Right atrium auricular region (tissue), 2 donors: Measurements from ENCODE around the gene CNOT4. TPM values are rescaled to one million over a fixed set of nuclear protein-coding genes. Genes with fewer than 3 reads are reported as not detected.

Experiments used
- DNase-seq: peaks from one replicate; pipeline ENCODE4 v3.0.0-alpha.2; 2019; ENCODE audit warnings: low spot score
- H3K27ac ChIP-seq, 2 donors: fragments of 200-600 bp; sonication (generic); 1 replicate in 1 of 2; 2 replicates in 1 of 2; pipeline ENCODE4 v1.5.1; 2016 to 2019
- H3K27me3 ChIP-seq, 2 donors: fragments of 200-600 bp; sonication (generic); one replicate each; pipeline versions ENCODE4 v1.5.1 to v1.6.0; 2017 to 2019
- H3K36me3 ChIP-seq: fragments of 200-600 bp; sonication (generic); one replicate; pipeline ENCODE4 v1.5.1; 2016
- H3K4me1 ChIP-seq, 2 donors: fragments of 200-600 bp; sonication (generic); one replicate each; pipeline versions ENCODE4 v1.5.1 to v1.6.0; 2017 to 2019
- H3K4me3 ChIP-seq, 2 donors: fragments of 200-600 bp; sonication (generic); 1 replicate in 1 of 2; 2 replicates in 1 of 2; pipeline ENCODE4 v1.5.1; 2017 to 2019; ENCODE audit warnings: mild to moderate bottlenecking in 1 of 2, moderate library complexity in 1 of 2
- H3K9me3 ChIP-seq, 2 donors: fragments of 200-600 bp; sonication (generic); one replicate each; pipeline ENCODE4 v1.5.1; 2019
- total RNA-seq, 2 donors: library from RNA; depleted of rRNA; stranded (reverse); fragments of >200 nt; gene quantifications; one replicate each; pipeline ENCODE4 v1.1.0, GENCODE V29; 2016
- TF ChIP-seq, protein P1 (sequence below), 2 donors: fragments of 200-600 bp; sonication (generic); IDR thresholded peaks; one replicate each; pipeline ENCODE4 v1.5.1; 2019; ENCODE audit warnings: antibody characterized with exemption in 2 of 2

The CNOT4 gene
- 10 to 100 TPM; 23.3 to 25.3 TPM for total RNA-seq

DNA sequence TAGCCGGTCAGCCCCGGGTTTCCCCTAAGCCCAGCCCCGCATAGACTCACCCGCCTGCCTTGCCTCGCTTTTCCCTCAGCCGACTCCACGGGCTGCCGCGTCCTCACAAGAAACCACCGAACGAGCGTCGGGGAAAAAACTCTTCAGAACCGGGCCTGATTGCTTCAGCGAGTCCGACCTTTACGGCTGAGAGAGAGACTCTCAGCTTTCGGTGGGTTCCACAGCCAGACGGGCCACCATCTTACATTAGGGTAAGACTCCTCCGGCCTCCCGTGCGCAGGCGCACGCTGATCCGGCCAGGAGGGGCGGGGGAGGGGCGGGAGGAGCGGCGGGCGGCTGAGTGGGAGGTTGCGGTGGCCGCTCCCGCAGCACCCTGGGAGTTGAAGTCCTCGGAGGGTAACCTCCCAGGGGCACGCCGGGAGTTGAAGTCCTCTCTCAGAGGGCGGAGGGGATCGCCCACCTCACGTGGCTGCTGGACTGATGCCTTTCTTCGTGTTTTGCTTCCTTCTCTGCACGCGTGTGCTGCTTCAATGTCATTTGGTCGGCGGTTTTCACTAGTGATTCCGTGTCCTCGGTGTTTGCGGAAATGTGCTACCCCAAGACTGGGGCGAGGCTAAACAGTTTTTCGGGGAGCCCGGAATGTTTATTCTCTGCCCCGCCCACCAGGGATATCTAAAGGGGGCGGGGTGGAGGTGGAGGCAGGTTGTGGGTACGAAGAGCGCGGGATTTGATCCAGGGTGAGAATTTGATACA lies at the start of gene CNOT4:
CNOT4 (minus strand) TSS at position 264 of the 753 bp plus-strand sequence. CDS start 71,771 bp downstream, outside the sequence.
- H3K9me3 ChIP-seq, result no peaks in the 10 kb centered on the region
- H3K4me3 ChIP-seq, result peak within 1 kb of the TSS; percentile 78 to 86
- peak; percentile 95 for DNase-seq

DNA sequence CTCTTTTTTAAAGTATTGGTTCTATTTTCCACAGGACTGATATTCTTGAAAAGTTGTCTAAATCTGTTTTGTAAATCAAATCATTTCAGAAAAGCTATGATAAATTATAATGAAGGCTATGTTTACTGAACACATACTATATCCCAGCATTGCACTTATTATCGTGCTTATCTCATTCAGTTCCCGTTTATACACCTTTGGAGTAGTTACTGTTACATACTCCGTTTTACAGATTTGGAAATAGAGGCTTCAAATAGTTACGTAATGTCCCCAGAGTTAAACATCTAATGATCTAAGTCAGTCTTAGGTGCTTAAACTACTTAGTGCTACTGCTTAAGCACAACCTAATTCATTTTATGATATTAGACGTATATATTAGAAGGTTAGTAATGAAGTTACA lies 49.0 kb upstream of the CNOT4 start:
- Histone ChIP-seq H3K36me3 (no peaks in the 10 kb centered on the region), H3K4me1 (peaks cover 0 to 8% of the 10 kb centered on the region in 2 donors), H3K4me3 (peak overlapping the region; percentile 52 to 88), H3K27ac (peak overlapping the region; percentile 88 to 92), H3K9me3 (no peaks in the 10 kb centered on the region), H3K27me3 (no peaks in the 10 kb centered on the region)
- TF ChIP-seq, protein P1, sequence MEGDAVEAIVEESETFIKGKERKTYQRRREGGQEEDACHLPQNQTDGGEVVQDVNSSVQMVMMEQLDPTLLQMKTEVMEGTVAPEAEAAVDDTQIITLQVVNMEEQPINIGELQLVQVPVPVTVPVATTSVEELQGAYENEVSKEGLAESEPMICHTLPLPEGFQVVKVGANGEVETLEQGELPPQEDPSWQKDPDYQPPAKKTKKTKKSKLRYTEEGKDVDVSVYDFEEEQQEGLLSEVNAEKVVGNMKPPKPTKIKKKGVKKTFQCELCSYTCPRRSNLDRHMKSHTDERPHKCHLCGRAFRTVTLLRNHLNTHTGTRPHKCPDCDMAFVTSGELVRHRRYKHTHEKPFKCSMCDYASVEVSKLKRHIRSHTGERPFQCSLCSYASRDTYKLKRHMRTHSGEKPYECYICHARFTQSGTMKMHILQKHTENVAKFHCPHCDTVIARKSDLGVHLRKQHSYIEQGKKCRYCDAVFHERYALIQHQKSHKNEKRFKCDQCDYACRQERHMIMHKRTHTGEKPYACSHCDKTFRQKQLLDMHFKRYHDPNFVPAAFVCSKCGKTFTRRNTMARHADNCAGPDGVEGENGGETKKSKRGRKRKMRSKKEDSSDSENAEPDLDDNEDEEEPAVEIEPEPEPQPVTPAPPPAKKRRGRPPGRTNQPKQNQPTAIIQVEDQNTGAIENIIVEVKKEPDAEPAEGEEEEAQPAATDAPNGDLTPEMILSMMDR (IDR thresholded peaks at IDR 0.05), result no peak
- no peak for DNase-seq

More for the DNA sequence above, at the start of gene CNOT4:
- H3K4me1 ChIP-seq, result peaks cover 0 to 25% of the 10 kb centered on the region in 2 donors
- H3K27me3 ChIP-seq, result no peaks in the 10 kb centered on the region
- H3K27ac ChIP-seq, result peak within 1 kb of the TSS; percentile 92 to 95
- no peaks in the 10 kb centered on the region for H3K36me3 ChIP-seq
- TF ChIP-seq, protein P1 (IDR thresholded peaks at IDR 0.05), result no peak

- TF ChIP-seq, protein P1 (IDR thresholded peaks at IDR 0.05), result peak in 1 of 2 donors; percentile 68
- peak; percentile 71 for DNase-seq
Observed at GRCh38 chr7:135558337-135558767, 48.5 kb upstream of the CNOT4 start.

GRCh38 chr7:135557455-135558336 lies 47.8 kb upstream of the CNOT4 start, which contains the start of gene NUP205:
Gene NUP205 (plus strand): TSS chr7:135557917. CDS start chr7:135557945, 28 bp downstream.
- Histone ChIP-seq H3K27me3 (no peaks in the 10 kb centered on the region), H3K4me3 (peak within 1 kb of the TSS; percentile 52 to 88), H3K36me3 (no peaks in the 10 kb centered on the region), H3K4me1 (peaks cover 0 to 8% of the 10 kb centered on the region in 2 donors), H3K27ac (peak within 1 kb of the TSS; percentile 88 to 92), H3K9me3 (no peaks in the 10 kb centered on the region)
- DNase-seq, result peak; percentile 64
- TF ChIP-seq, protein P1 (IDR thresholded peaks at IDR 0.05), result no peak

More at GRCh38 chr7:135558337-135558767, 48.5 kb upstream of the CNOT4 start:
- Histone ChIP-seq H3K27me3 (no peaks in the 10 kb centered on the region), H3K9me3 (no peaks in the 10 kb centered on the region), H3K4me1 (peaks cover 0 to 8% of the 10 kb centered on the region in 2 donors), H3K27ac (peak overlapping the region; percentile 88 to 92), H3K4me3 (peak overlapping the region; percentile 52 to 88), H3K36me3 (no peaks in the 10 kb centered on the region)

- TF ChIP-seq, protein P1 (IDR thresholded peaks at IDR 0.05), result no peak
- H3K36me3 ChIP-seq, result no peaks in the 10 kb centered on the region
- H3K9me3 ChIP-seq, result no peaks in the 10 kb centered on the region
- DNase-seq, result no peak
- no peak overlapping the region for H3K4me3 ChIP-seq
- no peaks in the 10 kb centered on the region for H3K4me1 ChIP-seq
- H3K27ac ChIP-seq, result no peak overlapping the region
- H3K27me3 ChIP-seq, result no peaks in the 10 kb centered on the region
Observed at GRCh38 chr7:135553346-135553745, 43.4 kb upstream of the CNOT4 start.
